ENCODE measurements around the gene GSTT2.
"Not testable (repeated sequence)": the region's sequence is repeated elsewhere in the genome, so short reads cannot be mapped to it uniquely, and the experiment has no call there.

The GSTT2 gene

DNA sequence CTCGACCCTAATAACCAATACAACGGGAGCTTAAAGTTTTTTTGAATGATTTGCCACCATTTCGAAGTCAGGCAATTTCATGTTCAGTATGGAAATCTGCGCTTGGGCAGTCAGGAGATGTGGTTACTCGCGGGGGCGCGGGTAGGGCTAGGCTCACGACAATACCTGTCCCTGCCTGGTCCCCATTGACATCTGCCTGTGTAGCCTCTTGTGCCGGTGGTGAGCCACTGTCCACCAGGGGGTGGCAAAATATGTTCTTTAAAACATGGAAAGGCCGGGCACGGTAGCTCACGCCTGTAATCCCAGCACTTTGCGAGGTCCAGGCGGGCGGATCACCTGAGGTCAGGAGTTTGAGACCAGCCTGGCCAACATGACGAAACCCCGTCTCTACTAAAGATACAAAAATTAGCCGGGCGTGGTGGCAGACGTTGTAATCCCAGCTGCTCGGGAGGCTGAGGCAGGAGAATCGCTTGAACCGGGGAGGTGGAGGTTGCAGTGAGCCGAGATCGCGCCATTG lies 5.0 kb upstream of the GSTT2 start:
- DNase-seq: not testable (repeated sequence)

DNA sequence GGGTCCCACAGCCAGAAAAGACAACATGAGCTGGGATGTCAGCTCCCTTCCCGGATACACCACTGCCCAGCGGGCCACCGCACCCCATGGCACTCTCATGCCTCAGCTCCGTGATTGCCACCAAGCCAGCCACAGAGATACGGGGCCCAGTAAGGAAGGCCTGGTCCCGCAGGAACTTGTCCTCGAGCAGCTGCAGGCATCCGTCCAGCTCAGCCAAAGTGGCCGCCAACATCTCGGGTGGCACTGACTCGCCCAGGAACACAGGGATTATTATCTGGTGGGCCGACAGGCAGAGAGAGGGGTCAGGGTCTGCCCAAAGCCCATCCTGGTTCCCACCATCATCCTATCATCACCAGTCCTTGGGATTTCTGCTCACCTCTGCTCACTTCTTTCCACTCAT lies 2.6 kb upstream of the GSTT2 start:
- not testable (repeated sequence) for DNase-seq

DNA sequence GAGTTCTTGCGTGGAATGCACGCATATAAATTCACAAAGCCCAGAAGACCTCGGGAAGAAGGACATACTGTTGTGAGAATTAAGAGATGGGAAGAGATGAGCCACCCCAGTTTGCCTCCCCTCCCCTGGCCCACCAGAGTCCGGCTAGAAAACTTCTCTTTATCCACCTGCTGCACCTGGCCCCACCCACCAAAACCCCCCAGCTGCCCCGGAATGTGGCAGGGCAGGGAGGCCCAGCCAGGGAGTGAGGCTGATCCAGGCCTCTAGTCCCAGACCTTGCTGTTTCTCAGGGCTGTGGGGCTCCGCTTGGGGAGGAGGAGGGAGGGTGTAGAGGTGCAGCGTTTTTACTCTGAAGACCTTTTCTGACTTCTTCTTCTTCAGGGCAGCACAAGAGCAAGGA lies 633 bp downstream of the GSTT2 start:
- DNase-seq: not testable (repeated sequence)

DNA sequence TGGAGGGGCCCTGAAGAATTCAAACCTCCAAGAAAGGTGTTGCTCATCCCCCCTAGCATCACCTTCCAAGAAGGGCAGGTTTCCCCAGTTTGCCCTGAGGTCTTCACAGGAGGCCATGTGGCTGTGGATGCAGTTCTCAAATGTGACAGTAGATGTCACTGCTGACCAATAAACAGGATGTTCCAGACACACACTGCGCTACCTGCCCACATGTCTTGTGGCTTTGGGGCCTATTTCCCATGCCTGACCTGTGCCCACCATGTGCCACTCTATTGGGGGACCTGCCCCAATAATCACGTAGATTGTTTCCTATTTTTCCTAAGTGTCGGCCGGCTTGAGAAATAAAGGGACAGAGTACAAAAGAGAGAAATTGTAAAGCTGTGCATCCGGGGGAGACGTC lies 4.5 kb downstream of the GSTT2 start:
- no peak for DNase-seq

DNA sequence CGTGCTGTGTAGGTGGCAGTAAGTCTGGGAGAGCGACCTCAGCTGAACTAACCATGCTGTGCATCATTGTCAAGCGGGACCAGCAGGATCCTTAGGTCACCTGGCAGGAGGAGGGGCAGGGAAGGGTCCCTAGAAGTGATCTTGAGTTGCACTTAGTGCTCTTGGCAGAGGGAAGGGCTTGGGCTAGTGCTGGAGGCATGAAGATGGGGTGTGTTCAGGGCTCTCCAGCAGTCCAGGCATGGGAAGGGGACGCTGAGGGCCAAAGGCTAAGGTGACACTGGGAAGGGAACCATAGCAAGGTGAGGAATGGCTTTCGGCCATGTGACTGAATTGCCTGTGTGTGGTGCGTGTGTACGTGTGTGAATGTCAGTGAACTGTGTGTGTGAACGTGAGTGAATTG lies 6.2 kb downstream of the GSTT2 start:
- not testable (repeated sequence) for DNase-seq

DNA sequence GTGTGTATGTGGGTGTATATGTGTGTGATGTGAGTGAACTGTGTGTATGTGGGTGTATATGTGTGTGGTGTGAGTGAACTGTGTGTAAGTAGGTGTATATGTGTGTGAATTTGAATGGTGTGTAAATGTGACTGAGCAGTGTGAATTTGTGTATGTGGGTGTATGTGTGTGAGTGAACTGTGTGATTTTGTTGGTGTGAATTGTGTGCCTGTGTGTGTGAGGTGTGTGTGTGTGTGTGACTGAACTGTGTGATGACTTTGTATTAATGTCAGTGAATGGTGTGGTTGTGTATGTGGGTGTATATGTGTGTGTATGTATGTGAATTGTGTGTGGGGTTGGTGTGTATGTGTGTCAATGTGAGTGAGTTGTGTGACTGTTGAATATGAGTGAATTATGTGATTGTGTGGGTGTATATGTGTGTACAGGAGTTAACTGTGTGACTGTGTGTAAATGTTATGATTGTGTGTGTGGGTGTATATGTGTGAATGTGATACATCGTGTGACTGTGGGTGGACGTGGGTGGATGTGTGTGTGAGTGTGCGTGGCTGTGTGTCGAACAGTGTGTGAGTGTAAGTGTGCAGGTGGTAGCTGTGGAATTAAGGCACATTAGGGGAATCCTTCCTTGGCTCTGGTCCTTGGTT lies 6.7 kb downstream of the GSTT2 start:
- DNase-seq: not testable (repeated sequence)

DNA sequence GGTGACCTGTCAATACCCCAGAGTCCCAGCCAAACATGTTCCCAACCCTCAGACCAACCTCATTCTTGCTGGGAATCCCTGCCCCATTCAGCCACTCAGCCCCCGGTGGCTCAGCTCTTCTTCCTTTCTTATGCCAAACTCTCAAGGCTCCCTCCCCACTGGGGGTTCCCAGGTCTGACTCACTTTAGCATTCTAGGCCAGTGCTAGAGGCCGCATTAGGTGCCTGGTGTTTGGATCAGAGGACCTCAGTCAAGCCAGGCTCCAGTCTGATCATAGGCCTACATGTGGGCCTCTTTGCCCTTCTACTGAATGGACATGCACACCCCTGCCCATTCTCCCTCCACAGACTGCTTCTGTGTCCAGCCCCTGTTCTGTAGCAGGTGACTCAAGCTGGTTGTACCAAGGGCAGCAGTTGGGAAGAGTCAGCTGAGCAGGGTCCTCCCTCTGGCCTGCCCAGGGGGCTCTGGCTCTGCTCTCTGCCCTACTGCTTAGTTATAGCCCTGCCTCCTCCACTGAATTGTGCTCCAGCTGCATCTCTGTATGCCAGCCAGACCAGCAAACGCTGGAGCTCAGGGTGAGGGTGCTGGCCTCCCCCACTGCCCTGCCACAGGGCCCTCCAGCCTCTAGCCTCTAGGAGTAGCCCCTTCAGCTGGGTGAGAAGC lies 9.8 kb downstream of the GSTT2 start:
- not testable (repeated sequence) for DNase-seq

DNA sequence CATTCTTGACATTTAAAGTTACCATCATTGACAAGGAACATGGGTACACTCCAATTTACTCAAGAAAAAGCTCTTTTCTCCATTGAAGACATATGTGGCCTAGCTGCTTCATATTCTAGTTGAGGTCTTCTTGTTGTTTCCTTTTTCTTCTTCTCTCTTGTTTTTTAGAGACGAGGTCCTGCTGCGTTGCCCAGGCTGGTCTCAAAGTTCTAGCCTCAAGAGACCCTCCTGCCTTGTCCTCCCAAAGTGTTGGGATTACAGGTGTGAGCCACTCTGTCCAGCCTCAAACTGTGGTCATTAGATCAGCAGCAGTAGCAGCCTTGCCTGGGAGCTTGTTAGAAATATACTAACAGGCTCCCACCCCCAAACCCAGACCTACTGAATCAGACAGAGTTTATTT lies 13.1 kb downstream of the GSTT2 start:
- DNase-seq: not testable (repeated sequence)

DNA sequence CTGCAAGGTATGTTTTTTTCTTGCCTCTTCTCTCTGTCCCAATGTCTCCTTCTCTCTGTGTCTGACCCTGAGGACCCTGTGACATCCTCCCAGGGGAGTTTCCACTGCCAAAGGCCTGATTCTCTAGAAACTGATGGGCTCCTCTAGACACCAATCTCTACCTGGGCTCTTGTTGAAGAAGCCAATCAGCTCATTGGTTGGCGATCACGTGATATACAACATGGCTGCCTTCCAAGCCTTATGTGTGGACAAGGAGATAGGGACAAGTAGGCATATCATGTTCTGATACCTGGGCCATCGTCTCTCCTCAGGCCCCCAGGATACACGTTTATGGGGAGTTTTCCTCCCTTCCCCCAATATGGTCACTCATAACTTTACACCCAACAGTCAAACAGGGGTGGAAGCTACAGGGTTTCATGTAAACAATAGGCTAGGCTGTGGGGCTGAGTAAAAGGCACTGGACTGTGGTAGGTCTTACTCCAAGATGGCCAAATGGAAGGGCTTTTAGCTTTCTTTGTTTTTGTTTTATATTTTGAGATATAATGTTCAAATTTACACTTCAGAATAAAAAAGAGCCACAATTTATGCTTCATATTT lies 13.7 kb downstream of the GSTT2 start:
- not testable (repeated sequence) for DNase-seq

DNA sequence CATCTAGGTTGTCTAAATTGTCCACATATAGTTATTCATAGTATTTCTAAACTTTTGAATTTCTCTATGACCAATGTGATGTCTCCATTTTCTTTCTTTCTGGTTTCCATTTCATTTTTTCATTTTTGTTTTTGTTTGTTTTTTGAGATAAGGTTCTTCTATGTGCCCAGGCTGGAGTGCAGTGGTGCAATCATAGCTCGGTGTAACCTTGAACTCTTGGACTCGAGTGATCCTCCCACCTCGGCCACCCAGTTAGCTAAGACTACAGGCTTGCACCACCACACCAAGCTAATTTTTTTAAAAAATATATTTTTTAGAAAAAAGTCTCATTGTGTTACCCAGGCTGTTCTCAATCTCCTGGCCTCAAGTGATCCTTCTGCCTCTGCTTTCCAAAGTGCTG lies 17.2 kb downstream of the GSTT2 start:
- no peak for DNase-seq

DNA sequence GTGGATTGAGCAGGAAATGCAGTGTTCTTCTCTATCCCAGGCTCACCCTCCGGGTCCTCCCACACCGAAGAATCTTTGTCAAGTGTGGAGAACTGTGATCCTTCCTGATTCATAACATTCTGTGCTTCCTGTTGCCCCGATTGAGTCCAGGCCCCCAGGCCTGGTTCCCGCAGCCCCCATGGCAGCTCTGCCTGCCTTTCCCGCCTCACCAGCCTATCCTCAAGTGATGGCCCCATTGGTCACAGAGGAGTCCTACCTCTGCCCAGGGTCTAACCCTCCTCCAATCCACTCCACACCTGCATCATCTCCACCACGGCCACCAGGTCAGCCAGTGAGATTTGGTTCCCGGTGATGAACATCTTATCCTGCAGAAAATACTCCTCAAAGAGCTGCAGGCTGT lies 19.8 kb downstream of the GSTT2 start:
- DNase-seq: not testable (repeated sequence)

DNA sequence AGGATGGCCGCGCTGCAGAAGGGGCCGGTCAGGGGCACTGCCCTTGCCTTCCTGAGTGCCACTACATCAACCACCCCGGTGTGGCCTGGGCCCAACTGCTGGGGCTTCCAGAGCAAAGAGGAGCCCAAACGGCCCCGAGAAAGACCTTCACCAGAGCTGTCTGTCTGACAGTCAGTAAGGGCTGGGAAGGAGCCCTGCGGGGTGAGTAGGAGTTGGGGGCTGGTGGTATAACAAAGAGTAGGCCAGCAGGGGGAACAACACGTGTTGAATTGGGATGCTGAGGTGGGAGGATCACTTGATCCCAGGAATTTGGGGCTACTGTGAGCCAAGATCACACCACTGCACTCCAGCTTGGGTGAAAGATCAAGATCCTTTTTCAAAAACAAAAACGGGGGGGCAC lies 21.4 kb downstream of the GSTT2 start:
- DNase-seq: no peak

DNA sequence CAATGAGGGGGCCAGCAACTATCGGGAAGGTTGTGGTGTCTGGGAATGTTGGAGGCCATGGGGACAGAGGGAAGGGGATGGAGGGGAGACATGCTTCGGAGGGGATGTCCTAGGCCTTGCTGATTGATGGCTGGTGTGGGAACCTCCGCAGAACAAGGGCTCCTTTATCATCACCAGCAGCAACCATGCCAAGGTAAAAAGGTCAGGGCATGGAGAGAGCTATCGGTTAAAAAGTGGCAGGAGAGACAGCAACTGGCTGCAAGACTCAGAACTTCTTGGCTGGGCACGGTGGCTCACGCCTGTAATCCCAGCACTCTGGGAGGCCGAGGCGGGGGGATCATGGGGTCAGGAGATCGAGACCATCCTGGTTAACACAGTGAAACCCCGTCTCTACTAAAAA lies 22.3 kb downstream of the GSTT2 start:
- no peak for DNase-seq

DNA sequence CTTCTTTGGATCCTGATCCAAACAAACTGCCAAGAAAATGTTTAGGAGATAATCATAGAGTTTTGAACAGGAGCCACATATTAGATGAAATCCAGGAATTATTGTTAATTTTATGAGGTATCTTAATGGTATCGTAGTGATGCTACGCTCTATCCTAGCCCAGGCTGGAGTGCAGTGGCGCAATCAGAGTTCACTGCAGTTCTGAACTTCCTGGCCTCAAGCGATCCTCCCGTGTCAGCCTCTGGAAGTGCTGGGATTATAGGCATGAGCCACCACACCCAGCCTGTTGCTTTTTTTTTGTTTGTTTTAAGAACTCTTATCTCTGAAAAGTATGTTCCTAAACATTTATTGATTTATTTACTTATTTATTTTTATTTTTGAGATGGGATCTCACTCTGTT lies 22.9 kb downstream of the GSTT2 start:
- no peak for DNase-seq

DNA sequence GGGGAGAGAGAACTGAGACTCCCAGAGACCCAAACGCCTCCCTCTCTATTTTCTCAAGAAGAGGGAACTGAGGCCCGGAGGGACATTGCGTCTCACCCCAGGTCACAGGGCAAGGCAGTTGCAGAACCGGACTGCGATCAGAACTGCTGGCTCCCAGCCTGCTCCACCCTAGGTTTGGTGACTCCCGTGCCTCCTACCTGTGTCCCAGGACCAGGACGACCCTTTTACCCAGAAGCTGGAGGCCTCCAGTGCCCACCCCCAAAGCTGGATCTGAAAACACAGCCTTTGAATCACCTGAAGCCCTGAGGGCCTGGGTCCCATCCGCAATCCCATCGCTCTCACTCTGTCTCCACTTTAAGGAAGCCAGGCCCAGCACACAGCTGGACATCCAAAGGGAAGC lies 24.0 kb downstream of the GSTT2 start:
- DNase-seq: no peak

DNA sequence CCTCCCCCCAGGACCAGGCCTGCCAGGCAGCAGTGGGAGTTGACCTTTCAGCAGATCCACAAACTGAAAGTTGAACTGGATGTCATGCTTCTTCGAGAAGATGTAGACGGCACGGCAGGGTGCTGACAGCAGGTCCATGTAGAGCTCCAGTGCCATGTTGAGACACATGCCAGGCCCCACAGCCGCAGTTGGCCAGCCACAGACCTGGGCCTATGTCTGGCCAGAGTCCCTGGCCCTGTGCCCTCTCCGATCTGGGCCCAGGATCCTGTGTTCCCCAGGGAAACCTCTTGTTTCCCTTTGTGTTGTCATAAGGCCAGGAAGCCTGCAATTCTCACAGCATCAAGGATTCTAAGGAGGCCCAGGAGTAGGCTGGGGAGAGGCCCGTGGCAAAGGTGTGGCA lies 25.3 kb downstream of the GSTT2 start, which contains the start of gene GSTT4:
TSS of gene GSTT4 (minus strand) at position 253 of the 400 bp plus-strand sequence. CDS start at position 156, 97 bp downstream.
- no peak for DNase-seq

DNA sequence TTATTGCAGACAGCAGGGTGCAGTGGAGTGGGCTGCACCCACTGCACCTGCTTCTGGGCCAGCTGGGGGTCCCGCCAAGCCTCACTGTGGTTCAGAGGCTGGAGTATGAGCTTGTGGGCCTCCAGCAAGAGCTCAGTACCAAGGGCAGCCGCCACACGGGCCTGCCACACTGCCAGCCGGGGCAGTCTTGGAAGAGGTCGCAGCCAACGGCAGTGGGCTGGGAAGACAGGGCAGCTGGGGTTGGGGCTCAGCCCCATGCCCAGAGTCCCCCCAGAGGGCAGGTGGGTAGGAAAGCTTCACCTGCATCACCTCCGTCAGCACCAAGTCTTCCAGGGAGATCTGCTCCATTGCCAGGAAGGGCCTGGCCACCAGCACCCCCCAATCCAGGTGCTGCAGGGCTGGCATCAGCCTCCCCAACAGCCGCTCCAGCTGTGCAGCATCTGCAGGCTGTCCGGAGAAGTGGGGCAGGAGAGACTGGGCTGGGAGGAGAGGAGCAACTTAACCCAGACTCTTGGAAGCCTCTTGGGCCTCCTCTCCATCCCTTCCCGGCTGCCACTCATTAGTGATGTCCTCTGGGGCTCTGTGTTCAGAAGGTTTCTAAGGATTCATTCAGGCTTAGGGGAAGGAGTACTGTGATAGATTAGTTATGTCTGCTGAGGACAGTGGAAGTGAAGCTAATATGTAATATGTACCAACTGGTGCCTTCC lies 26.4 kb downstream of the GSTT2 start:
- no peak for DNase-seq

DNA sequence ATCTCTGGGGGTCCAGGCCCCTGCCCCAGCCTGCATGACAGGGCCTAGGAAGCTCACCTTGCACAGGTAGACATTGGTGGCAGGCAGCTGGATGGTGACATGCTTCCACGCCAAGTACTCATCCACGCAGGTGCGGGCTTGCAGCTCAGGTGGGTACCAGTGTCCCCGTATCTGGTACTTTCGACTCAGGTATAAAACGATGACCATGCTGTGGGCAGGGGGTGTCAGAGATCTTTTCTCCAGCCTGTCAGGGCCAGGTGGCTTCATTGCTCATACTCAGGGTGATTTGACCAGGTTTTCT lies 26.9 kb downstream of the GSTT2 start:
- no peak for DNase-seq

DNA sequence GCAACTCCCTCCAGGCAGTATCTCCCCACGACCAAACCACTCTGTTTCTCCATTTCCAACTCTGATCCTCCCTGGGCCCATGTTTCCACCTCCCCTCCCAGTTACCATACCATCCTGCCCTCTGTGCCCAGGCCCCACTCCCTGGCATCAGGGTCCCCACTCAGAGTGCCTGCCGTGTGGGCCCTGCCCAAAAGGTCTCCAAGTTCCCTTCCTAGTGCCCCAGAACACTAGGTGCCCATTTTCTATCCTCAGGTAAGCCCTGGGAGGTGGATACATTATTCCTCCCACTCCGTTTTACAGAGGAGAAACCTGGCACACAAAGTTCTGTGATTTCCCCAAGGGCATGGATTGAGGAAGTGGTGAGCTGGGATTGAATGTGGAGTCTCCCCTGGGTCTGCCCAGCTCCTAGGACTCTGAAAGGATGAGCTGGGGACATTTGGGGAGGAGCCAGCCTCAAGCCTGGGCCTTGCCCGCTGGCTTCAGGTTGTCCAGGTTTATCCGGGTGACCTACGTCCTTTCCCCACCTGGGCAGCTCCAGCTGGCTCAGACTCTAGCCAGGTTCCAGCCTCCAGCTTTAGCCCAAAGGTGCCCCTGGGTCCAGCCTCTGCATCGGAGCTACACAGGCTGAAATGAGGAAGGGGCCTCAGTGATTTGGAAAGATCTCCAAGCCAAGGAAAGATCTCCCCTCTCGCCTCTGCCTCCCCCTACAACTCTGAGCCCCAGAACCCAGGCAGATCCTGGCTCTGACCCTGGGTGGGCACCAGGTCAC lies 27.5 kb downstream of the GSTT2 start:
- DNase-seq: no peak

DNA sequence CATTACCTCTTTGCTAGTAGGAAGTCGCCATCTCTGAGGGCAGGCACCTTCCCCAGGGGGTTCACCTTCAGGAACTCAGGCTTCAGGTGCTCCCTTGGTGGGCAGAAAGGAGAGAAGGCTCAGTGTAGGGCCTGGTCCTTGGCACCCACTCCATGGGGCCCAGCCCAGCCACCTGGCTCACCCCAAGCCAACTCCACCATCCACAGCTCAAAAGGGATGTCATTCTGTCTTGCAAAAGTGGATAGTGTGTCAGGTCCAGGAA lies 28.0 kb downstream of the GSTT2 start:
- DNase-seq: no peak

DNA sequence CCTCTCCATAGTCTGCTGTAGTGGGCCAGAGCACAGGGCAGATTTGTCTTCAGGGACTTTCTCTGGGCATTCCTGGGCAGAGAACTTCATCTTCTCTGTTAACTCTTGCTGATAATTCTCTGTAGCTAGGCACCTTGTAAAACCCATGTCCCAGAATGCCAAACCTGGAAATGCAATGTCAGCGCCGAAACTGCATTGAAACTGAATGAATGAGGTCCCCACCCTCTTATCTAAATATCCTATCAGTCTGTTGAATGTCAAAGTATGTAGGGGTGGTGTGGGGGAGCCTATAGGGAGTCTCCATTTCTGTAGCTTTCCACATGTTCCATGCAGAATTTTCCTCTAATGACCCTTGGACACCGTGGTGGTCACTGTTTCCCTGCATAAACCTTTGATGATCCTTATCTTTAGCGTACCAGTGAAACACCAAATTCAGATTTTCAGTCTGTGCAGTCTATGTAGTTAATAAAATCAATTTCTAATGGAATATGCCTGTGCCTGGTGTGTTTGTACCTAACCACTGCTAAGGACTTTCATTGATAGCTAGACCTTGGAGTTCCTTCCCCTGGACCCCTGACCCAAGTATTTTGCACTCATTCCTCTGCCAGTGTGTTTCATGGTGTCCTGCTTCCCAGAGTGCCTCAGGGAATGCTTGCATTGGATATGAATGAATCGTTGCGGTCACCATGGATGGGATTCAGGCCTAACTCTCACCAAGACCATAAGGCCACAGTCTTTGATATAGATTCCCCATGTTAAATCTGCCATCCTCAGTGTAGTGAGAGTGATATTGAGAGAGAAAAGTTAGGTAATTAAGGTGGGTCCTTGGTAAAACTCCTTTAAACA lies 28.7 kb downstream of the GSTT2 start:
- no peak for DNase-seq
